Measurements from ENCODE around the gene CTU1.

Gene CTU1

DNA sequence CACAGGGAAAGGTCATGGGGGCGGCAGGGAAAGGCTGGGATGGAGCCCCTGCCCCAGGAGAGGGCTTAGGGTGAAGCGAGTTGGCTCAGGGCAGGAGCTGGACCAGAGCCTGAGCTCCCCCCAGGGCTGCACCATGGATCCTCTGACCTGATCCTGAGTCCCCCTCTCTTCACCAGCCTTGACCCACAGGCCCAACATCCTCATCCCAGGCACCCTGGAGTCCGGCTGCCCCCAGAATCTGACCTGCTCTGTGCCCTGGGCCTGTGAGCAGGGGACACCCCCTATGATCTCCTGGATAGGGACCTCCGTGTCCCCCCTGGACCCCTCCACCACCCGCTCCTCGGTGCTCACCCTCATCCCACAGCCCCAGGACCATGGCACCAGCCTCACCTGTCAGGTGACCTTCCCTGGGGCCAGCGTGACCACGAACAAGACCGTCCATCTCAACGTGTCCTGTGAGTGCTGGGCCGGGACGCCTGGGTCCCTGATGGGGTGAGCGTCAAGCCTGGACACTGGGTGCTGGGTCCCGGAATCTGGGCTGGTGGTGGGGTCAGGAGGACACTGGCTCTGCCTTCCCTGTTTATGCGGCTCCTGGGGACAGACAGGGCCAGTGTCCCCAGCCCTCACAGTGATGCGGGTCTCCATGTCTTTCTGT lies 17.3 kb upstream of the CTU1 start:
- no peak for DNase-seq (ENCODE audit: low read depth, low spot score)

DNA sequence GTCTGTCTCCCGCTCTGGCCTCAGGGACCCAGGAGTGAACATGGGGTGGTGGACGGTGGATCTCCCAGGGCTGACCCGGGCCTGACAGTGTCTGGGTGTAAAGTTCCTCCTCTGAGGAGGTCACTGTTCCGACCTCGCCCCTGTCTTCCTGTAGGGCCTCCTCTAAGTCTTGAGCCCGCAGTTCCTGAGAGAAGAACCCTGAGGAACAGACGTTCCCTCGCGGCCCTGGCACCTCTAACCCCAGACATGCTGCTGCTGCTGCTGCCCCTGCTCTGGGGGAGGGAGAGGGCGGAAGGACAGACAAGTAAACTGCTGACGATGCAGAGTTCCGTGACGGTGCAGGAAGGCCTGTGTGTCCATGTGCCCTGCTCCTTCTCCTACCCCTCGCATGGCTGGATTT lies 16.5 kb upstream of the CTU1 start, which contains the start of gene SIGLEC9:
TSS of gene SIGLEC9 (plus strand) at position 178 of the 400 bp plus-strand sequence. CDS start at position 247, 69 bp downstream.
- TF ChIP-seq, protein P1, sequence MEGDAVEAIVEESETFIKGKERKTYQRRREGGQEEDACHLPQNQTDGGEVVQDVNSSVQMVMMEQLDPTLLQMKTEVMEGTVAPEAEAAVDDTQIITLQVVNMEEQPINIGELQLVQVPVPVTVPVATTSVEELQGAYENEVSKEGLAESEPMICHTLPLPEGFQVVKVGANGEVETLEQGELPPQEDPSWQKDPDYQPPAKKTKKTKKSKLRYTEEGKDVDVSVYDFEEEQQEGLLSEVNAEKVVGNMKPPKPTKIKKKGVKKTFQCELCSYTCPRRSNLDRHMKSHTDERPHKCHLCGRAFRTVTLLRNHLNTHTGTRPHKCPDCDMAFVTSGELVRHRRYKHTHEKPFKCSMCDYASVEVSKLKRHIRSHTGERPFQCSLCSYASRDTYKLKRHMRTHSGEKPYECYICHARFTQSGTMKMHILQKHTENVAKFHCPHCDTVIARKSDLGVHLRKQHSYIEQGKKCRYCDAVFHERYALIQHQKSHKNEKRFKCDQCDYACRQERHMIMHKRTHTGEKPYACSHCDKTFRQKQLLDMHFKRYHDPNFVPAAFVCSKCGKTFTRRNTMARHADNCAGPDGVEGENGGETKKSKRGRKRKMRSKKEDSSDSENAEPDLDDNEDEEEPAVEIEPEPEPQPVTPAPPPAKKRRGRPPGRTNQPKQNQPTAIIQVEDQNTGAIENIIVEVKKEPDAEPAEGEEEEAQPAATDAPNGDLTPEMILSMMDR (IDR thresholded peaks at IDR 0.05; ENCODE audit: insufficient read depth, low read length, missing control alignments): no peak
- DNase-seq (ENCODE audit: low read depth, low spot score): no peak
- ChIA-PET CTCF (no interaction called here), POLR2A (no interaction called here)
- H3K4me3 ChIP-seq (ENCODE audit: low read depth, low read length): no peak within 1 kb of the TSS

More for the DNA sequence above, 17.3 kb upstream of the CTU1 start:
- POLR2A ChIA-PET: no interaction called here
- no peak overlapping the region for H3K4me3 ChIP-seq (ENCODE audit: low read depth, low read length)
- TF ChIP-seq, protein P1 (IDR thresholded peaks at IDR 0.05; ENCODE audit: insufficient read depth, low read length, missing control alignments): no peak
- CTCF ChIA-PET: no interaction called here

DNA sequence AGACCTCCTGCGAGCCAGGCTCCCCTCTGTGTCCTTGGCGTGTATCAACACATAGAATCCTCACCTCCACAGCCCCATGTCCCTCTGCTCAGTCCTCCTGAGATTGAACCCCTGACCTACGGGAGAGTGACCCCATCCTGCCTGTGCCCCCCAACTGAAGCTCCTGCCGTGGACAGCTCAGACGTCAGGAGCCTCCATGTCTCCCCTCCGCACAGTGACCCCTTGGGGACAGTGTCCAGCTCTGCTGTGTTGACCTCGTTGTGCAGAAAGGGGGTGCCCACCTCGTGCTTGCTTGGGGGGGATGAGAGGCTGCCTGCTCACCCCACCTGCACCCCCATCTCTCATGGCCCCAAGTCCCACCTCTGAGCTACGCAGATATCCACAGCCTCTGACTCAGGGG lies 16.0 kb upstream of the CTU1 start:
- ChIA-PET POLR2A (no interaction called here), CTCF (no interaction called here)
- TF ChIP-seq, protein P1 (IDR thresholded peaks at IDR 0.05; ENCODE audit: insufficient read depth, low read length, missing control alignments): no peak
- H3K4me3 ChIP-seq (ENCODE audit: low read depth, low read length): no peak overlapping the region
- DNase-seq (ENCODE audit: low read depth, low spot score): no peak

DNA sequence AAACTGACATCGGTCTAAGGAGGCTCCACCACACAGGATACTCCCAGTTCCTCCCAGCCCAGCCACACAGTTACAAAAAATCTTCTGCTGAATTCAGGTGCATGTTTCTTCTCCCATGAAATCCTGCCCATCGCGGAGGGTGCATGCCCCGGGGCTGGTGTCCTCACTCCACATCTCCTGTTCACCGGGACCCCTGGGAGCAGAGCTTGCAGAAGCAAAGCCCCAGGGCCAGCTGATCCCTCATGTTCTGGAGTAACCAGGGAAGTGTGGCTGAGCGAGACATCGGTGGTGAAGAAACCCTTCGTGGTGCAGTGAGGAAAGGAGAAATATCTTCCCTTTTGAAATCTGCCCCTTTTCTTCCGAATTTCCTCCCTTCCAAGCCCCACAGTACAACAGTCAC lies 15.6 kb upstream of the CTU1 start:
- POLR2A ChIA-PET: no interaction called here
- TF ChIP-seq, protein P1 (IDR thresholded peaks at IDR 0.05; ENCODE audit: insufficient read depth, low read length, missing control alignments): no peak
- H3K4me3 ChIP-seq (ENCODE audit: low read depth, low read length): no peak overlapping the region
- CTCF ChIA-PET: no interaction called here
- DNase-seq (ENCODE audit: low read depth, low spot score): no peak

DNA sequence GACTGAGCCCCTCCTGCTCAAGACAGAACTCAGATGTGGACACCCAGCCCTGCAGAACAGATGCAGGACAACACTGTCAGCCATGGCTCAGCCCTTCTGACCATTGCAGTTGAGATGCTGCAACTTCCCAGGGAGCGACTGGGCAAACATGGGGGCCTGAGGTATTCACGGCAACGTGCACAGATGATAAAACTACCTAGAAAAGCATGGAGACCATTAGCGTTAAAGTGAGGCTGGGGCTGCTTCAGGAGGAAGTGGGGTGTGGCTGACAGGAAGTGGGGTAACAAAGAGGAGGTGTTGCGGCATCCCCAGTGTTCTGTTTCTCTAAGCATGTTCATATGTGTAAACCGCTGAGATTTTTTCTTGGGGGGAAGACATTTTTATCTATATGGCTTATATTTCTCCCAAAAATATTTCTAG lies 15.2 kb upstream of the CTU1 start:
- POLR2A ChIA-PET: no interaction called here
- no peak for DNase-seq (ENCODE audit: low read depth, low spot score)
- TF ChIP-seq, protein P1 (IDR thresholded peaks at IDR 0.05; ENCODE audit: insufficient read depth, low read length, missing control alignments): no peak
- H3K4me3 ChIP-seq (ENCODE audit: low read depth, low read length): no peak overlapping the region
- CTCF ChIA-PET: no interaction called here

DNA sequence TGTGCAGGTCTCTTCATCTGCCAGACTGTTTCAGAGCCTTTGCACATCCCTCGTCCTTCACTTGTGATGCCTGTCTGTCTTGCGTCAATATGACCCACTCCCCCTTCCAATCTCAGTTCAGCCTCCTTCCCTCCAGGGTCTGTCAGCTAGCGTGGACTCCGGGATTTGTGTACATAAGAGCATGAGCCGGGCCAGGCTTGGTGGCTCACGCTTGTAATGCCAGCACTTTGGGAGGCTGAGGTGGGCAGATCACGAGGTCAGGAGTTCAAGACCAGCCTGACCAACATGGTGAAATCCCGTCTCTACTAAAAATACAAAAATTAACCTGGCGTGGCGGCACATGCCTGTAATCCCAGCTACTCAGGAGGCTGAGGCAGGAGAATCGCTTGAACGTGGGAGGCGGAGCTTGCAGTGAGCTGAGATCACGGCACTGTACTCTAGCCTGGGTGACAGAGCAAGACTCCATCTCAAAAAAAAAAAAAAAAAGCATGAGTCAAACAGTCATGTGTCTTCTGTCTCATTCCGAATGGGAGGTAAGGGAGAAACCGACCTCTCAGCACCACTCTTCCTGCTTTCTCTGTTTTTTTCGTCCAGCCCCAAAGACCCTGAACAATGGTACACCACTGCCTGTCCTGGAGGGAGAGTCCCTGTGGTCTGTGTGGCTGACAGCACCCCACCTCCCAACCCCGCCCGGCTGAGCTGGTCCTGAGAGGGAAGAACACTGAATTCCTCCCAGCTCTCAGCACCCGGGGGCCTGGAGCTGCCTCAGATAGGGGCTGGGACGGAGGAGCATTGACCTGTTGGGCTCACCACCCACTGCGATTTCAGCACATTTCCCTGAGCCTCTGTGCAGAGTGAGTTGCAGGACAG lies 14.1 kb upstream of the CTU1 start:
- TF ChIP-seq, protein P1 (IDR thresholded peaks at IDR 0.05; ENCODE audit: insufficient read depth, low read length, missing control alignments): no peak
- DNase-seq (ENCODE audit: low read depth, low spot score): no peak
- POLR2A ChIA-PET: no interaction called here
- H3K4me3 ChIP-seq (ENCODE audit: low read depth, low read length): no peak overlapping the region
- CTCF ChIA-PET: no interaction called here
